H1 (cell line): ENCODE measurements around the gene VPS11. TPM values are rescaled to one million over a fixed set of nuclear protein-coding genes. Genes with fewer than 3 reads are reported as not detected.

Experiments used
- CTCF ChIA-PET: fragments of 300-600 bp; sonication (Branson Sonifier 250); formaldehyde crosslinking; loops from one replicate; lab custom pipeline; 2021; ENCODE audit not compliant: partially characterized antibody; lab: Charles Lee
- POLR2A ChIA-PET: fragments of 300-600 bp; sonication (Branson Sonifier 250); formaldehyde crosslinking; loops from one replicate; lab custom pipeline; 2021; ENCODE audit warnings: inconsistent platforms; ENCODE audit not compliant: partially characterized antibody; lab: Charles Lee
- DNase-seq, 2 experiments: peaks; one replicate each; pipeline versions ENCODE4 v3.0.0 to v3.0.0-alpha.2; 2010 to 2022; ENCODE audit warnings: low spot score in 2 of 2, low read depth in 1 of 2, mixed read lengths in 1 of 2
- FAIRE-seq: peaks from 2 replicates; lab custom pipeline; 2011; peaks lifted over from hg19 to GRCh38; lab: Jason Lieb, UNC
- H2AFZ ChIP-seq: 2 replicates; pipeline ENCODE4 v1.8.1; 2012; ENCODE audit warnings: low read length, inconsistent platforms
- H2AK5ac ChIP-seq: 2 replicates; pipeline ENCODE4 v1.6.1; 2013; ENCODE audit warnings: low read depth, low read length
- H2BK120ac ChIP-seq: replicated peaks from 2 replicates; pipeline ENCODE3; 2013; ENCODE audit warnings: low read depth, low read length, inconsistent platforms
- H2BK12ac ChIP-seq: 2 replicates; pipeline ENCODE4 v1.6.1; 2013; ENCODE audit warnings: low read depth, low read length
- H2BK15ac ChIP-seq: 2 replicates; pipeline ENCODE4 v1.6.1; 2013; ENCODE audit warnings: low read length
- H2BK20ac ChIP-seq: 2 replicates; pipeline ENCODE4 v1.6.1; 2013; ENCODE audit warnings: low read length
- H2BK5ac ChIP-seq: 2 replicates; pipeline ENCODE4 v1.6.1; 2013; ENCODE audit warnings: low read depth, low read length
- H3K14ac ChIP-seq: 2 replicates; pipeline ENCODE4 v1.6.1; 2013; ENCODE audit warnings: inconsistent platforms; ENCODE audit not compliant: insufficient read length
- H3K18ac ChIP-seq: 2 replicates; pipeline ENCODE4 v1.6.1; 2013; ENCODE audit warnings: low read length; ENCODE audit errors: extremely low read depth
- H3K23ac ChIP-seq: 2 replicates; pipeline ENCODE4 v1.6.1; 2013; ENCODE audit warnings: inconsistent platforms; ENCODE audit not compliant: insufficient read length
- H3K23me2 ChIP-seq: 2 replicates; pipeline ENCODE4 v1.6.1; 2013; ENCODE audit warnings: low read depth, low read length
- H3K27ac ChIP-seq: 2 replicates; pipeline ENCODE4 v1.6.1; 2011; ENCODE audit warnings: low read depth, low read length, inconsistent platforms
- H3K27me3 ChIP-seq, 4 experiments: replicated peaks in 1 of 4; 1 replicate in 1 of 4; 2 replicates in 3 of 4; pipeline versions ENCODE4 v1.6.1 to v1.8.1; 2011 to 2013; ENCODE audit warnings: low read length in 3 of 4, mild to moderate bottlenecking in 3 of 4, inconsistent platforms in 2 of 4, mixed read lengths in 2 of 4, moderate library complexity in 1 of 4; ENCODE audit not compliant: control insufficient read depth in 3 of 4, insufficient read depth in 3 of 4; ENCODE audit errors: extremely low read depth in 1 of 4
- H3K36me3 ChIP-seq, 4 experiments: 2 replicates each; pipeline versions ENCODE4 v1.6.1 to v1.8.1; 2011 to 2013; ENCODE audit warnings: mild to moderate bottlenecking in 4 of 4, low read length in 3 of 4, moderate library complexity in 2 of 4, control low read depth in 1 of 4, inconsistent platforms in 1 of 4; ENCODE audit not compliant: insufficient read depth in 4 of 4, control insufficient read depth in 2 of 4
- H3K4ac ChIP-seq: replicated peaks from 2 replicates; pipeline ENCODE3; 2013; ENCODE audit warnings: low read length, low read depth, mixed read lengths, inconsistent platforms; ENCODE audit not compliant: insufficient read length
- H3K4me1 ChIP-seq, 4 experiments: replicated peaks in 1 of 4; 1 replicate in 1 of 4; 2 replicates in 3 of 4; pipeline versions ENCODE4 v1.6.1 to v1.8.1; 2011 to 2013; ENCODE audit warnings: low read length in 3 of 4, inconsistent platforms in 2 of 4, mixed read lengths in 1 of 4; ENCODE audit not compliant: insufficient read depth in 4 of 4, control insufficient read depth in 3 of 4
- H3K4me2 ChIP-seq, 2 experiments: 2 replicates each; pipeline versions ENCODE4 v1.6.1 to v1.8.1; 2011 to 2013; ENCODE audit warnings: low read depth in 2 of 2, low read length in 2 of 2, control low read depth in 1 of 2, inconsistent platforms in 1 of 2, mild to moderate bottlenecking in 1 of 2; ENCODE audit not compliant: insufficient read depth in 1 of 2
- H3K4me3 ChIP-seq, 4 experiments: fragments of 200-600, 300-600 bp in 1 of 4; sonication (generic), shearing (Covaris generic), sonication (Bioruptor Twin) in 1 of 4; 2 replicates each; pipeline versions ENCODE4 v1.5.1 to v1.8.1; 2011 to 2016; ENCODE audit warnings: low read length in 4 of 4, low read depth in 3 of 4, control low read depth in 2 of 4, inconsistent platforms in 2 of 4, mild to moderate bottlenecking in 2 of 4, mixed read lengths in 1 of 4, moderate library complexity in 1 of 4; ENCODE audit not compliant: insufficient read depth in 2 of 4; ENCODE audit errors: extremely low read depth in 1 of 4
- H3K56ac ChIP-seq: replicated peaks from 2 replicates; pipeline ENCODE3; 2013; ENCODE audit warnings: low read depth, mild to moderate bottlenecking, mixed read lengths, low read length, inconsistent platforms; ENCODE audit not compliant: insufficient read length
- H3K79me1 ChIP-seq: 2 replicates; pipeline ENCODE4 v1.6.1; 2013; ENCODE audit warnings: low read depth, low read length, control low read depth
- H3K79me2 ChIP-seq, 2 experiments: 2 replicates each; pipeline versions ENCODE4 v1.6.1 to v1.8.1; 2012 to 2013; ENCODE audit warnings: low read length in 2 of 2, mild to moderate bottlenecking in 2 of 2, inconsistent platforms in 1 of 2; ENCODE audit not compliant: insufficient read depth in 2 of 2, control insufficient read depth in 1 of 2
- H3K9ac ChIP-seq, 4 experiments: replicated peaks in 1 of 4; 1 replicate in 1 of 4; 2 replicates in 3 of 4; pipeline versions ENCODE4 v1.6.1 to v1.8.1; 2011 to 2013; ENCODE audit warnings: low read depth in 3 of 4, low read length in 3 of 4, control low read depth in 2 of 4, mild to moderate bottlenecking in 2 of 4, moderate library complexity in 2 of 4, inconsistent platforms in 1 of 4; ENCODE audit errors: extremely low read depth in 1 of 4
- H3K9me3 ChIP-seq, 2 experiments: 2 replicates each; pipeline versions ENCODE4 v1.6.1 to v1.8.1; 2012 to 2013; ENCODE audit warnings: mild to moderate bottlenecking in 2 of 2, moderate library complexity in 2 of 2, control low read depth in 1 of 2, inconsistent platforms in 1 of 2, low read depth in 1 of 2, low read length in 1 of 2, mixed read lengths in 1 of 2; ENCODE audit not compliant: insufficient read depth in 2 of 2
- H4K20me1 ChIP-seq, 2 experiments: replicated peaks in 1 of 2; 2 replicates each; pipeline versions ENCODE3 to v1.8.1; 2011 to 2013; ENCODE audit warnings: inconsistent platforms in 2 of 2, low read length in 2 of 2, mild to moderate bottlenecking in 1 of 2; ENCODE audit not compliant: insufficient read depth in 2 of 2, control insufficient read depth in 1 of 2
- H4K5ac ChIP-seq: 2 replicates; pipeline ENCODE4 v1.6.1; 2013; ENCODE audit warnings: low read length, low read depth, mixed read lengths, inconsistent platforms; ENCODE audit not compliant: insufficient read length
- H4K8ac ChIP-seq: 2 replicates; pipeline ENCODE4 v1.8.0; 2013; ENCODE audit warnings: mild to moderate bottlenecking, moderate library complexity, low read length, inconsistent platforms; ENCODE audit not compliant: insufficient read depth; ENCODE audit errors: extremely low read depth
- H4K91ac ChIP-seq: replicated peaks from 2 replicates; pipeline ENCODE3; 2013; ENCODE audit warnings: low read length, mixed read lengths, inconsistent platforms; ENCODE audit not compliant: insufficient read length
- BCL11A ChIP-seq, 2 experiments: IDR thresholded peaks; one replicate each; pipeline ENCODE4 v1.6.1; 2011; ENCODE audit warnings: low read depth in 2 of 2, low read length in 2 of 2, mild to moderate bottlenecking in 2 of 2
- EP300 ChIP-seq, 2 experiments: IDR thresholded peaks; 1 replicate in 1 of 2; 2 replicates in 1 of 2; pipeline ENCODE4 v1.6.1; 2011 to 2012; ENCODE audit warnings: low read depth in 2 of 2, low read length in 2 of 2, mild to moderate bottlenecking in 2 of 2, borderline replicate concordance in 1 of 2, inconsistent platforms in 1 of 2, moderate library complexity in 1 of 2
- YY1 ChIP-seq: IDR thresholded peaks from 2 replicates; pipeline ENCODE4 v1.6.1; 2011; ENCODE audit warnings: low read depth, mild to moderate bottlenecking, low read length
- WGBS, 2 experiments: shearing (Covaris generic) in 1 of 2; methylation state at CpG; one replicate each; pipeline versions ENCODE4 v1.1.6 to v1.1.7; 2013 to 2015; ENCODE audit warnings: low lambda C conversion rate in 2 of 2, mixed read lengths in 2 of 2, inconsistent platforms in 1 of 2, low coverage in 1 of 2, missing lambda C conversion rate in 1 of 2; ENCODE audit not compliant: insufficient replicate concordance in 2 of 2, insufficient coverage in 1 of 2, insufficient read length in 1 of 2; ENCODE audit errors: extremely low coverage in 1 of 2, missing lambda C conversion rate in 1 of 2; 5-methylcytosine and 5-hydroxymethylcytosine counted together
- polyA plus RNA-seq, 7 experiments: library from polyadenylated mRNA; depleted of rRNA in 3 of 7; stranded (reverse) in 5 of 7; unstranded in 2 of 7; fragments of >200 nt in 5 of 7; fragments of 200-250 nt in 2 of 7; gene quantifications; 1 replicate in 5 of 7; 2 replicates in 1 of 7; 4 replicates in 1 of 7; pipeline versions ENCODE4 v1.2.1 to v1.2.3, GENCODE V29; 2011 to 2013; ENCODE audit warnings: missing spikeins in 2 of 7, mixed read lengths in 2 of 7
- total RNA-seq: library from RNA; stranded (reverse); fragmentation: NEBNext Ultra II Directional; extraction: Animal tissue kit (Norgen Biotek cat#: 25700); gene quantifications from 2 replicates; pipeline ENCODE4 v1.2.1, GENCODE V29; 2021

Gene VPS11
- total and polyA plus RNA-seq, 2 of the 8 experiments (the other 6 are each of a cell fraction or from before 2014, with no cell fraction given): 13.1 to 15.5 TPM

DNA sequence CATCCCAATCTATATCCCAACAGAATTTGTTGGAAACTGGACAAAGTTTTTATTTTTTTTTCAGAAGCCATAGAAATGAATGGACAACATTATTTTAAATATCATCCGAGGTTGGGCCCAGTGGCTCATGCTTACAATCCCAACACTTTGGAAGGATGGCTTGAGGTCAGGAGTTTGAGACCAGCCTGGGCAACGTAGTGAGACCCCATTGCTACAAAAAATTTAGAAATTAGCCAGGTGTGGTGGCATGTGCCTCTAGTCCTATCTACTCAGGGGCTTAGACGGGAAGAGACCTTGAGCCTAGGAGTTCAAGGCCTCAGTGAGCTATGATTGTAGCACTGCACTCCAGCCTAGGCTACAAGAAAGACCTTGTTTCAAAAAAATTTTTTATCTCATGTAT lies 32.8 kb upstream of the VPS11 start:
- CTCF ChIA-PET: interaction anchor here (0.9 to 1.5 kb wide), 3 partner anchors 9 to 105 kb away, joined by 3 read pairs; no protein-coding TSS in a partner anchor
- no peak for TF ChIP-seq YY1
- TF ChIP-seq BCL11A (IDR thresholded peaks at IDR 0.05; ENCODE audit: low read depth in 2 of 2, low read length in 2 of 2): no peak
- TF ChIP-seq EP300 (IDR thresholded peaks at IDR 0.05; ENCODE audit: borderline replicate concordance in 1 of 2, low read depth in 2 of 2, low read length in 2 of 2): no peak

More for the DNA sequence above, 32.8 kb upstream of the VPS11 start:
- H3K23me2 ChIP-seq: peaks cover 4% of the 10 kb centered on the region; the same call in 1 of the 2 replicates
- H3K27me3 ChIP-seq: no peaks in the 10 kb centered on the region
- no peak overlapping the region for H3K4me2 ChIP-seq
- H3K56ac ChIP-seq: no peak overlapping the region
- DNase-seq: no peak
- no peak overlapping the region for H2AK5ac ChIP-seq
- H3K79me2 ChIP-seq: peaks cover 0 to under 1% of the 10 kb centered on the region in 2 experiments; a peak in 1 of 4 replicates
- no peak for FAIRE-seq
- no peak overlapping the region for H2AFZ ChIP-seq
- no peak overlapping the region for H4K8ac ChIP-seq
- H3K36me3 ChIP-seq: no peaks in the 10 kb centered on the region
- WGBS, 2 experiments: 88% methylated on average over 3 of the region's 3 CpGs; no CpG with 5 or more reads in 1 of the 2 experiments
- POLR2A ChIA-PET: interaction anchor here (1.2 kb wide), 1 partner anchor 19 kb away, joined by 4 read pairs; no protein-coding TSS in a partner anchor
- H3K9me3 ChIP-seq: no peaks in the 10 kb centered on the region
- H4K91ac ChIP-seq: no peak overlapping the region
- H2BK20ac ChIP-seq: no peak overlapping the region
- no peak overlapping the region for H3K18ac ChIP-seq
- no peak overlapping the region for H3K4me3 ChIP-seq
- H3K9ac ChIP-seq: no peak overlapping the region
- H3K14ac ChIP-seq: no peak overlapping the region
- no peak overlapping the region for H2BK15ac ChIP-seq
- H3K23ac ChIP-seq: no peak overlapping the region
- no peaks in the 10 kb centered on the region for H4K20me1 ChIP-seq
- no peak overlapping the region for H2BK120ac ChIP-seq
- H3K27ac ChIP-seq: no peak overlapping the region
- no peak overlapping the region for H4K5ac ChIP-seq
- no peak overlapping the region for H3K4ac ChIP-seq
- no peak overlapping the region for H2BK12ac ChIP-seq
- no peak overlapping the region for H2BK5ac ChIP-seq
- H3K79me1 ChIP-seq: no peaks in the 10 kb centered on the region; the same call in 1 of the 2 replicates
- H3K4me1 ChIP-seq: peaks cover 0 to 3% (median 0%) of the 10 kb centered on the region in 4 experiments; a peak in 3 of 7 replicates
